ENCODE results near the gene BANF2. TPM values are rescaled to one million over a fixed set of nuclear protein-coding genes. Genes with fewer than 3 reads are reported as not detected.
"Not testable (repeated sequence)": the region's sequence is repeated elsewhere in the genome, so short reads cannot be mapped to it uniquely, and the experiment has no call there.

Gene BANF2
- total RNA-seq, 1 donor from 2014 or later, result not detected

GRCh38 chr20:17683218-17684076 is 16.3 kb upstream of the BANF2 start:
- DNase-seq, result no peak

GRCh38 chr20:17684077-17684888 is 15.5 kb upstream of the BANF2 start:
- no peak for DNase-seq

- no peak for DNase-seq
Measured at GRCh38 chr20:17685168-17685567, 14.6 kb upstream of the BANF2 start.

GRCh38 chr20:17687800-17688199 is 12.0 kb upstream of the BANF2 start:
- no peak for DNase-seq

- no peak for DNase-seq
Measured at GRCh38 chr20:17688965-17689364, 10.8 kb upstream of the BANF2 start.

GRCh38 chr20:17690144-17690543 is 9.6 kb upstream of the BANF2 start:
- DNase-seq, result no peak

- no peak for DNase-seq
Measured at GRCh38 chr20:17691758-17692157, 8.0 kb upstream of the BANF2 start.

GRCh38 chr20:17693444-17694001 is 6.2 kb upstream of the BANF2 start:
- no peak for DNase-seq

GRCh38 chr20:17694767-17695166 is 5.0 kb upstream of the BANF2 start:
- no peak for DNase-seq

- no peak for DNase-seq
Measured at GRCh38 chr20:17696287-17696686, 3.5 kb upstream of the BANF2 start.

GRCh38 chr20:17697171-17697570 is 2.6 kb upstream of the BANF2 start:
- DNase-seq, result no peak

GRCh38 chr20:17698384-17698783 is 1.4 kb upstream of the BANF2 start:
- DNase-seq, result no peak

- no peak for DNase-seq
Measured at GRCh38 chr20:17700637-17701036, 871 bp downstream of the BANF2 start.

- no peak for DNase-seq
Measured at GRCh38 chr20:17701826-17702225, 2.1 kb downstream of the BANF2 start.

- no peak for DNase-seq
Measured at GRCh38 chr20:17704589-17705317, 5.0 kb downstream of the BANF2 start.

- no peak for DNase-seq
Measured at GRCh38 chr20:17705916-17706315, 6.2 kb downstream of the BANF2 start.

GRCh38 chr20:17706632-17707031 is 6.9 kb downstream of the BANF2 start:
- no peak for DNase-seq

- DNase-seq, result not testable (repeated sequence)
Measured at GRCh38 chr20:17707951-17708350, 8.2 kb downstream of the BANF2 start.

- no peak for DNase-seq
Measured at GRCh38 chr20:17708675-17709360, 9.1 kb downstream of the BANF2 start.

GRCh38 chr20:17709361-17710293 is 9.9 kb downstream of the BANF2 start:
- DNase-seq, result no peak
